OCI-LY3 (cell line): Measurements from ENCODE around the gene PTPRR.

ENCODE experiments used
- H2AFZ ChIP-seq: fragments of 200-600, 300-600 bp; shearing (Covaris generic); 2 replicates; pipeline ENCODE4 v1.6.0; 2014; ENCODE audit warnings: antibody characterized with exemption, low read depth, low read length
- H3K27ac ChIP-seq: fragments of 200-600, 300-600 bp; sonication (generic); 2 replicates; pipeline ENCODE4 v1.5.1; 2014; ENCODE audit warnings: mild to moderate bottlenecking, low read length, moderate library complexity, mixed read lengths
- H3K27me3 ChIP-seq: fragments of 200-600, 300-600 bp; sonication (generic); 2 replicates; pipeline ENCODE4 v1.6.1; 2014; ENCODE audit warnings: low read depth, low read length, mixed read lengths
- H3K36me3 ChIP-seq: fragments of 200-600, 300-600 bp; sonication (generic); replicated peaks from 2 replicates; pipeline ENCODE3; 2014; ENCODE audit warnings: low read depth, low read length, mixed read lengths
- H3K4me1 ChIP-seq: fragments of 300-600, 200-600 bp; sonication (generic); 2 replicates; pipeline ENCODE4 v1.6.1; 2014; ENCODE audit warnings: low read length, mixed read lengths
- H3K4me2 ChIP-seq: fragments of 200-600, 300-600 bp; sonication (generic); 2 replicates; pipeline ENCODE4 v1.6.1; 2014; ENCODE audit warnings: low read length, mixed read lengths
- H3K4me3 ChIP-seq: fragments of 300-600, 200-600 bp; sonication (generic); 2 replicates; pipeline ENCODE4 v1.5.1; 2014; ENCODE audit warnings: antibody characterized with exemption, mild to moderate bottlenecking, low read length, moderate library complexity
- H3K79me2 ChIP-seq: fragments of 300-600, 200-600 bp; shearing (Covaris generic); 2 replicates; pipeline ENCODE4 v1.6.1; 2014; ENCODE audit warnings: mild to moderate bottlenecking, low read length, mixed read lengths
- H3K9ac ChIP-seq: fragments of 300-600, 200-600 bp; shearing (Covaris generic); 2 replicates; pipeline ENCODE4 v1.6.0; 2014; ENCODE audit warnings: mild to moderate bottlenecking, low read length, moderate library complexity
- H3K9me3 ChIP-seq: fragments of 200-600, 300-600 bp; shearing (Covaris generic); 2 replicates; pipeline ENCODE4 v1.6.1; 2014; ENCODE audit warnings: low read length, mixed read lengths; ENCODE audit not compliant: insufficient read depth
- H4K20me1 ChIP-seq: fragments of 200-600, 300-600 bp; sonication (generic); 2 replicates; pipeline ENCODE4 v1.6.1; 2016; ENCODE audit warnings: low read length, mixed read lengths; ENCODE audit not compliant: insufficient read depth
- EZH2phosphoT487 ChIP-seq: fragments of 200-600 bp; shearing (Covaris generic); IDR thresholded peaks from 2 replicates; pipeline ENCODE4 v1.6.1; 2018; ENCODE audit warnings: antibody characterized with exemption, mixed run types, low read depth
- TF ChIP-seq, protein P1 (sequence below): fragments of 200-600, 300-600 bp; sonication (generic); IDR thresholded peaks from 2 replicates; pipeline ENCODE4 v1.5.1; 2014; ENCODE audit warnings: antibody characterized with exemption, low read length, low read depth

The PTPRR gene

DNA sequence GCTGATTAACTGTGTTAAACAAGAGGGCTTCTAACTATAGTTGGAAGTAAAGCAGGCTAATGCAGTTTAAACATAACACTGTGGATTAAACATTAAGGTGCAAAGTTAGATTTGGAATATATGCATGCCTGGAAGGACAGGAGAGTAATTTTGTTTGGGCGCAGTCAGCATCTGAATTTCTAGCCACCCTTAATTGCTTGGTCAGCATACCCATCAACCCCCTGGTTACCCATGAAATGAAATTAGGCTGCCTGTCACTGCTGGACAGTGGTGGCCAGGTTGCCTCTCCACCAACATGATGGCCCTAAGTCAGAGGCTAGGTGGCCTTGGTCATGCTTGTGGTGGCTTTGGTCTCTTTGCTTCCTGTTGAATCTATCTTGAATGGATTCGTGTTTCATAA lies 253.3 kb downstream of the PTPRR start:
- H3K4me3 ChIP-seq, result no peak overlapping the region
- TF ChIP-seq, protein P1, sequence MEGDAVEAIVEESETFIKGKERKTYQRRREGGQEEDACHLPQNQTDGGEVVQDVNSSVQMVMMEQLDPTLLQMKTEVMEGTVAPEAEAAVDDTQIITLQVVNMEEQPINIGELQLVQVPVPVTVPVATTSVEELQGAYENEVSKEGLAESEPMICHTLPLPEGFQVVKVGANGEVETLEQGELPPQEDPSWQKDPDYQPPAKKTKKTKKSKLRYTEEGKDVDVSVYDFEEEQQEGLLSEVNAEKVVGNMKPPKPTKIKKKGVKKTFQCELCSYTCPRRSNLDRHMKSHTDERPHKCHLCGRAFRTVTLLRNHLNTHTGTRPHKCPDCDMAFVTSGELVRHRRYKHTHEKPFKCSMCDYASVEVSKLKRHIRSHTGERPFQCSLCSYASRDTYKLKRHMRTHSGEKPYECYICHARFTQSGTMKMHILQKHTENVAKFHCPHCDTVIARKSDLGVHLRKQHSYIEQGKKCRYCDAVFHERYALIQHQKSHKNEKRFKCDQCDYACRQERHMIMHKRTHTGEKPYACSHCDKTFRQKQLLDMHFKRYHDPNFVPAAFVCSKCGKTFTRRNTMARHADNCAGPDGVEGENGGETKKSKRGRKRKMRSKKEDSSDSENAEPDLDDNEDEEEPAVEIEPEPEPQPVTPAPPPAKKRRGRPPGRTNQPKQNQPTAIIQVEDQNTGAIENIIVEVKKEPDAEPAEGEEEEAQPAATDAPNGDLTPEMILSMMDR, result no peak
- no peak for TF ChIP-seq EZH2phosphoT487
- H3K4me1 ChIP-seq, result peaks cover 2% of the 10 kb centered on the region
- H3K9me3 ChIP-seq, result no peaks in the 10 kb centered on the region
- H3K4me2 ChIP-seq, result no peak overlapping the region
- H2AFZ ChIP-seq, result no peak overlapping the region
- no peaks in the 10 kb centered on the region for H3K27me3 ChIP-seq
- no peaks in the 10 kb centered on the region for H3K79me2 ChIP-seq
- H4K20me1 ChIP-seq, result no peaks in the 10 kb centered on the region
- no peak overlapping the region for H3K9ac ChIP-seq
- H3K36me3 ChIP-seq, result no peaks in the 10 kb centered on the region
- H3K27ac ChIP-seq, result no peak overlapping the region

DNA sequence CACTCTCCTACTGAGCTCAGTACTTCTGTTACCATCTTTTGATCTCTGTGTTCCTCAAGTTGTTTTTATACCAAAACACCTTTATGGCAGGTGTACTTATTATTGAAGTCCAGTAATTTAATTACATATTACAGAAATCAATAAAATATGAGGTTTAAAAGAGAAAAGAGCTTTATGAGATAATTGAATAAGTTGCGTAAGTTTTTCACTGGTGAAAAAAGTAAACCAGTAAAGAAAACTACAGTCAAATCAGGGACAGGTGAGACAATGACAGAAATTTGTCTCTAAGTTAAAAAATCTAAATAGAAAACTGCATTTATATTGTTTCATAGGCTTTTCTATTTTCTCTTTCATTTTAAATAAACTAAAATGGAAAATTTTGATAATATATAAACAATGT lies 254.2 kb downstream of the PTPRR start:
- Histone ChIP-seq H3K9ac (no peak overlapping the region), H3K27me3 (no peaks in the 10 kb centered on the region), H2AFZ (no peak overlapping the region), H3K79me2 (no peaks in the 10 kb centered on the region), H3K27ac (no peak overlapping the region), H3K4me2 (no peak overlapping the region), H3K36me3 (no peaks in the 10 kb centered on the region), H3K9me3 (no peaks in the 10 kb centered on the region), H3K4me1 (peaks cover 11% of the 10 kb centered on the region), H4K20me1 (no peaks in the 10 kb centered on the region), H3K4me3 (no peak overlapping the region)
- TF ChIP-seq EZH2phosphoT487, result no peak
- TF ChIP-seq, protein P1, result no peak

DNA sequence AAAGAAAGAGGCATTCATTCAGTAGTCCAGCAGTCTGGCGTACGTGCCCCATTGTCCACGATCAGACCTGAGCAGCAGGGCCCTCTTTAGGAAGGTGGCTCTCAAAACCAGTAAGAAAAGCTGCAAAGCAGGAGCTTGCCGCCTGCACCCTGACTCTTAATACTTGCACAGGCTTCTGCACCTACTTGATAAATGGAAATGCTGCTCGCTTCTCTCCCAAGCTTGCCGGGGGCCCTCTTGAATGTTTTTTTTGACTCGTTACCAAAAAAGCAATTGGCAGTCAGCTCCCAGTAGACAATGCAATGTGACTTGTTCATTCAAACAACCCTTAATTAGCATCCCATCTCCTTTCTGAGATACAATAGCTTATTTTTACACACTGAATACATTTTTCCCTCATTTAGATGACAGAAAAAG lies 256.1 kb downstream of the PTPRR start:
- no peak overlapping the region for H3K27ac ChIP-seq
- H3K79me2 ChIP-seq, result no peaks in the 10 kb centered on the region
- H3K4me2 ChIP-seq, result no peak overlapping the region
- H3K9me3 ChIP-seq, result no peaks in the 10 kb centered on the region
- no peak for TF ChIP-seq EZH2phosphoT487
- TF ChIP-seq, protein P1, result no peak
- H4K20me1 ChIP-seq, result no peaks in the 10 kb centered on the region
- no peaks in the 10 kb centered on the region for H3K27me3 ChIP-seq
- no peak overlapping the region for H3K9ac ChIP-seq
- H3K36me3 ChIP-seq, result no peaks in the 10 kb centered on the region
- no peak overlapping the region for H3K4me3 ChIP-seq
- 0 out of 2 replicates have a peak overlapping the region, but pooled peaks have one; percentile 6 for H2AFZ ChIP-seq
- peaks cover 23% of the 10 kb centered on the region for H3K4me1 ChIP-seq

DNA sequence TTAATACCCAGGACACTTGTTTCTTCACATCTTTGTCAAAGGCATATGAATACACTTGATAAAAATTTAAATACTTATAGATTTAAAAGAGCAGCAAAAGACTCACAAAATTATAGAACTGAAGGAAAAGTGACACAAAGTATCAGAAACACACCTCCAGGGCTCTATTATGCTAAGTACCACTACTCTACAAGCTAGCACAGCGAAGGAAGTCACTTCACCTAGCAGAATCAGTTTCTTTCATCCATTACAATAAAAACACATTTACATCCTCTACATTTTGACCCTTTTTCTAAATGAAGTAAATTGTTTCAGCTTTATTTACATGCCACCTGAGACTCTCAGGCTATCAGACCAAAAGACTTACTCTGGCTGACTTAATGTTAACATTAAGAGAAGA lies 256.7 kb downstream of the PTPRR start:
- Histone ChIP-seq H3K4me3 (no peak overlapping the region), H3K4me1 (peaks cover 23% of the 10 kb centered on the region), H3K27me3 (no peaks in the 10 kb centered on the region), H3K27ac (no peak overlapping the region), H3K9ac (no peak overlapping the region), H3K36me3 (no peaks in the 10 kb centered on the region), H2AFZ (no peak overlapping the region), H3K9me3 (no peaks in the 10 kb centered on the region), H3K79me2 (no peaks in the 10 kb centered on the region), H3K4me2 (no peak overlapping the region), H4K20me1 (no peaks in the 10 kb centered on the region)
- no peak for TF ChIP-seq EZH2phosphoT487
- TF ChIP-seq, protein P1, result no peak
